Stomach smooth muscle (tissue), 2 donors: ENCODE measurements around the gene NKAIN4.

ENCODE experiments used
- H3K27ac ChIP-seq: one replicate; pipeline ENCODE4 v1.7.0; 2013; ENCODE audit warnings: mild to moderate bottlenecking, low read length, inconsistent platforms
- H3K27me3 ChIP-seq, 2 donors: one replicate each; pipeline ENCODE4 v1.7.0; 2013; ENCODE audit warnings: low read length in 2 of 2; ENCODE audit not compliant: insufficient read depth in 2 of 2, control insufficient read depth in 1 of 2
- H3K36me3 ChIP-seq, 2 donors: one replicate each; pipeline ENCODE4 v1.7.0; 2013; ENCODE audit warnings: low read length in 2 of 2; ENCODE audit not compliant: control insufficient read depth in 2 of 2, insufficient read depth in 2 of 2
- H3K4me1 ChIP-seq: one replicate; pipeline ENCODE4 v1.7.0; 2013; ENCODE audit warnings: low read length; ENCODE audit not compliant: control insufficient read depth, insufficient read depth
- H3K4me3 ChIP-seq, 2 donors: one replicate each; pipeline ENCODE4 v1.7.0; 2013; ENCODE audit warnings: low read length in 2 of 2
- H3K9ac ChIP-seq, 2 donors: one replicate each; pipeline ENCODE4 v1.7.0; 2013; ENCODE audit warnings: low read length in 2 of 2, mild to moderate bottlenecking in 1 of 2
- H3K9me3 ChIP-seq, 2 donors: one replicate each; pipeline ENCODE4 v1.7.0; 2013; ENCODE audit warnings: low read length in 2 of 2; ENCODE audit not compliant: control insufficient read depth in 2 of 2
- donor health status: healthy.
- donor health status: Pancreatic carcinoma.

NKAIN4 gene

GRCh38 chr20:63254232-63254605 is at the start of gene NKAIN4:
TSS of gene NKAIN4 (minus strand) at chr20:63254463. CDS start at chr20:63254450, 13 bp downstream.
- peak within 1 kb of the TSS in 1 of 2 donors; percentile 60 for H3K4me3 ChIP-seq
- H3K36me3 ChIP-seq, result no peaks in the 10 kb centered on the region
- peaks cover 10% of the 10 kb centered on the region for H3K4me1 ChIP-seq
- no peaks in the 10 kb centered on the region for H3K9me3 ChIP-seq
- H3K27ac ChIP-seq, result no peak within 1 kb of the TSS
- H3K9ac ChIP-seq, result no peak within 1 kb of the TSS
- H3K27me3 ChIP-seq, result peaks cover 39 to 43% of the 10 kb centered on the region in 2 donors

GRCh38 chr20:63303095-63303666 is 48.9 kb upstream of the NKAIN4 start:
- H3K27me3 ChIP-seq, result peaks cover 27 to 35% of the 10 kb centered on the region in 2 donors
- no peak overlapping the region for H3K27ac ChIP-seq
- no peaks in the 10 kb centered on the region for H3K36me3 ChIP-seq
- H3K4me1 ChIP-seq, result no peaks in the 10 kb centered on the region
- no peak overlapping the region for H3K9ac ChIP-seq
- no peak overlapping the region for H3K4me3 ChIP-seq
- no peaks in the 10 kb centered on the region for H3K9me3 ChIP-seq

- no peaks in the 10 kb centered on the region for H3K4me1 ChIP-seq
- H3K4me3 ChIP-seq, result no peak overlapping the region
- no peaks in the 10 kb centered on the region for H3K9me3 ChIP-seq
- no peaks in the 10 kb centered on the region for H3K36me3 ChIP-seq
- H3K27me3 ChIP-seq, result peaks cover 25 to 31% of the 10 kb centered on the region in 2 donors
- H3K27ac ChIP-seq, result no peak overlapping the region
- no peak overlapping the region for H3K9ac ChIP-seq
Observed at GRCh38 chr20:63301671-63302070, 47.4 kb upstream of the NKAIN4 start.

- H3K36me3 ChIP-seq, result no peaks in the 10 kb centered on the region
- peaks cover 28 to 32% of the 10 kb centered on the region in 2 donors for H3K27me3 ChIP-seq
- no peak overlapping the region for H3K27ac ChIP-seq
- H3K4me3 ChIP-seq, result no peak overlapping the region
- no peak overlapping the region for H3K9ac ChIP-seq
- H3K9me3 ChIP-seq, result no peaks in the 10 kb centered on the region
- no peaks in the 10 kb centered on the region for H3K4me1 ChIP-seq
Observed at GRCh38 chr20:63298731-63299312, 44.6 kb upstream of the NKAIN4 start.

GRCh38 chr20:63297796-63298572 is 43.7 kb upstream of the NKAIN4 start:
- Histone ChIP-seq H3K9me3 (no peaks in the 10 kb centered on the region), H3K27ac (no peak overlapping the region), H3K4me1 (no peaks in the 10 kb centered on the region), H3K4me3 (no peak overlapping the region), H3K36me3 (no peaks in the 10 kb centered on the region), H3K9ac (no peak overlapping the region), H3K27me3 (peaks cover 28 to 32% of the 10 kb centered on the region in 2 donors)

GRCh38 chr20:63297371-63297781 is 43.1 kb upstream of the NKAIN4 start:
- Histone ChIP-seq H3K4me3 (no peak overlapping the region), H3K9ac (no peak overlapping the region), H3K36me3 (no peaks in the 10 kb centered on the region), H3K27ac (no peak overlapping the region), H3K27me3 (peaks cover 28 to 32% of the 10 kb centered on the region in 2 donors), H3K4me1 (no peaks in the 10 kb centered on the region), H3K9me3 (no peaks in the 10 kb centered on the region)

- Histone ChIP-seq H3K9ac (no peak overlapping the region), H3K4me3 (no peak overlapping the region), H3K9me3 (no peaks in the 10 kb centered on the region), H3K27me3 (peaks cover 28 to 32% of the 10 kb centered on the region in 2 donors), H3K36me3 (no peaks in the 10 kb centered on the region), H3K27ac (no peak overlapping the region), H3K4me1 (no peaks in the 10 kb centered on the region)
Observed at GRCh38 chr20:63296531-63297299, 42.5 kb upstream of the NKAIN4 start.

- H3K9ac ChIP-seq, result no peak overlapping the region
- no peak overlapping the region for H3K4me3 ChIP-seq
- no peaks in the 10 kb centered on the region for H3K9me3 ChIP-seq
- H3K27ac ChIP-seq, result no peak overlapping the region
- H3K27me3 ChIP-seq, result peaks cover 25 to 32% of the 10 kb centered on the region in 2 donors
- H3K36me3 ChIP-seq, result no peaks in the 10 kb centered on the region
- peaks cover 6% of the 10 kb centered on the region for H3K4me1 ChIP-seq
Observed at GRCh38 chr20:63295846-63296245, 41.6 kb upstream of the NKAIN4 start.

GRCh38 chr20:63295422-63295821 is 41.2 kb upstream of the NKAIN4 start:
- Histone ChIP-seq H3K27ac (no peak overlapping the region), H3K4me3 (no peak overlapping the region), H3K4me1 (peaks cover 6% of the 10 kb centered on the region), H3K9me3 (no peaks in the 10 kb centered on the region), H3K27me3 (peaks cover 25 to 32% of the 10 kb centered on the region in 2 donors), H3K9ac (no peak overlapping the region), H3K36me3 (no peaks in the 10 kb centered on the region)

- Histone ChIP-seq H3K9ac (no peak overlapping the region), H3K27me3 (peaks cover 25 to 32% of the 10 kb centered on the region in 2 donors), H3K4me3 (no peak overlapping the region), H3K9me3 (no peaks in the 10 kb centered on the region), H3K4me1 (peaks cover 6% of the 10 kb centered on the region), H3K27ac (no peak overlapping the region), H3K36me3 (no peaks in the 10 kb centered on the region)
Observed at GRCh38 chr20:63295018-63295417, 40.8 kb upstream of the NKAIN4 start.
